Amygdala (tissue), 56 donors: Measurements from ENCODE around the gene PRDM16.

ENCODE experiments used
- DNase-seq, 56 donors: peaks; one replicate each; lab custom pipeline; 2025; lab: John Stamatoyannopoulos, UW

PRDM16 gene

DNA sequence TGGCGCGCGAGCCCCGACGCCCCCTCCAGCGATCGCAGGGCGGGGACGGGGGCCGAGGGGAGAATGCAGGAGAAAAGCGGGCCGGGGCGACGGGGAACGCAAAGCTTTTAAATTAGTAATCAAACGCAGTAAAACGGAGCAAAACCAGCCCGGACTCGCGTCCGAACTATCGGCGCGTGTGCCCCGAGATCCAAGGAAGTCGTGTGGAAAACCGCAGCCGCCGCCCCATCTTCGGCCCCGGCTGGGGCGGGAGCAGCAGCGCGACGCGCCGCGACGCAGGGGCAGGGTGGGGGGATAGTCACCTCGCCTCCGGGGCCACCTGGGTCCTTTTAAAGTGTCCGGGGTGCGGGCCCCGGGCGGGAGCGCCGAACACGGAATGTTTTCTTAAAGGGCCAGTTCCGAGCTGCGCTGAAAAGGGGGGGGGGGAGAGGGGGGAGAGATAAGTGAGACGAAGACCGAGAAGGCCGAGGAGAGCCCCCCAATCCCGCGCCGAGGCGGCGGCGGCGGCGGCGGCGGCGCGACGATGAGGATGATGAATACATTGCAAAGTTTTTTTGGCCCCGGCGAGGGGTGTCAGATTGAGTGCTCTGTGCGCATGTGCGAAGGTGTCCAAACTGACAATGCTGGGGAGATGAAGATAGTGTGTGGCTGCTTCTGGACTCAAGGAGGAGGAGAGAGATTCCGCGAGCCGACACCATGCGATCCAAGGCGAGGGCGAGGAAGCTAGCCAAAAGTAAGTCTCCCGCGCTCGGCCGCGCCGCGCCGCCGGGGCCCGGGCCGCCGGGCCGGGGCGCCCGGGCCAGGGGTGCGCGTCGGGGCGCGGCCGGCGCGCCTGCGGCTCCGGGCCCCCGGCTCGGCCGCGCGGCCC lies at the start of gene PRDM16:
PRDM16 (plus strand) TSS at position 640 of the 868 bp plus-strand sequence; CDS start at position 697, 57 bp downstream.
- peak in 1 of 56 donors; percentile 39 for DNase-seq

DNA sequence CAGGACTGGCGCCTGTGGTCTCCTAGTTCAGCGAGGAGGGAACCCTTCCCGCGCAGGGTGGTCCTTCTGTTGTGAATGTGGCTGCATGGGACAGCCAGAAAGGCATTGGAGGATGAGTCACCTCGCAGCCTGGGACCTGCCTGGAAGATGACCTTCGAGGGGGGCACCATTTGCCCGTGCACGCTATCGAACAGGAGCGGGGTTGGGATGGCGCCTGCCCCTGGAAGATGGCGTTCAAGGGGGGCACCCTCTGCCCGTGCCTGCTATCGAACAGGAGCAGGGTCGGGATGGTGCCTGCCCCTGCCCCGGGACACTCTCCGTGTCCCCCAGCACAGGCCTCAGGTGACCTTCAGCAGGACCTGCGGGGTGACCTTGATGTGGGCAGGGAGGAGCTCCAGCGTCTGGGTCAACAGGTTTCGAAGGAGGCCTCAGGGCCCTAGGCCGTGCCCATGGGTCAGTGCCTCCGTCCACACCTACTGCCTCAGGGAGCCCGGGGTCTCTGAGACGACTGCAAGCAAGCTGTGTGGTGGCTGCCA lies 49.4 kb upstream of the PRDM16 start:
- no peak for DNase-seq

DNA sequence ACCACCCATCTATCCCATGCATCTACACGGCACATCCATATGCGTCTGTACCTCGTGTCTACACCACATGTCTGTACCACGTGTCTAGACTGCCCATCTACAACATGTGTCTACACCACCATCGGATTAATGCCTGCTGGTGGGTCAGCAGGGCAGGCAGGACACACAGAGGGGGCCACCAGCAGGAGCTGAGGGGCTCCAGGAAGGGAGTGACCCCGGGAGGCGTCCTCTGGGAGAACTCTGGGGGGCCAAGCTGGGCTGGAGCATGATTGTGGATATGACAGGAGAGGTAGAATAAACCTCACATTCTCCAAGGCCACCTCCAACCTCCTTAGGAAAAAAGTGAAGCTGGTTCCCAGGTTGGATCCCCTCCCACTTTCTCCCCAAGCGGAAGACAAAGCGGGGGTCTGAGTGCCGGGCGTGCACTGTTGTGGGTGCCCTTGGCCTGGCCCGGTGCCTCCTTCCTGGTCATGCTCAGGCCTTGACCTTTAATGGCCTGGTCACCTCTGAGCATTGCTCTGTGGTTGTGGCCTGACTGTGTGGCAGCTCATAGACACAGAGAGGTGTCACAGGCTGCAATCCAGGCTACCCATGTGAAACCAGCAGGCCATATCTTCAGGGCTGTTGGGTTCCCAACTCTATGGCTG lies 48.6 kb upstream of the PRDM16 start:
- no peak for DNase-seq

DNA sequence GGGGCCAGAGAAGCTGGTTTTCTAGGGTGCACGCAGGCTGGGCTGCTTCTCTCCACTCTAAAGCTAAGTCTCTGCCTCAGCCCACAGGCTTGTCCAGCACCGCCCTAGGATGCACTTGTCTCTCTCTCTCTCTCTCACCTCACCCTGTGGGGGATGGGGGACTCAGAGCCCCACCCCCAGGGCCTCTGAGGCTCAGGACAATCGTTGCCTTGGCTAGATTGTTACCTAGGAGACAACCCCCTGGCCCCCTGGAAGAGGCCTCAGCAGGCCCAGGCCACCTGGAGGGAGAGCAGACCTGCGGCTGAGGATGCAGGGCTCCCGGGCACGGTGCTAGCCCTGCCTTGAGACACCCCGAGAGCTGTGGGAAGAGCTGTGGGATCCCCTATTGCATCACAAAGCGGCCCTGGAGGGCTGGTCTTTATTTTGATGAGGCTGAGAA lies 47.8 kb upstream of the PRDM16 start, which contains the start of gene ACTRT2:
ACTRT2 (plus strand) TSS at position 235 of the 439 bp plus-strand sequence. CDS start 220 bp downstream, outside the sequence.
- DNase-seq, result no peak

DNA sequence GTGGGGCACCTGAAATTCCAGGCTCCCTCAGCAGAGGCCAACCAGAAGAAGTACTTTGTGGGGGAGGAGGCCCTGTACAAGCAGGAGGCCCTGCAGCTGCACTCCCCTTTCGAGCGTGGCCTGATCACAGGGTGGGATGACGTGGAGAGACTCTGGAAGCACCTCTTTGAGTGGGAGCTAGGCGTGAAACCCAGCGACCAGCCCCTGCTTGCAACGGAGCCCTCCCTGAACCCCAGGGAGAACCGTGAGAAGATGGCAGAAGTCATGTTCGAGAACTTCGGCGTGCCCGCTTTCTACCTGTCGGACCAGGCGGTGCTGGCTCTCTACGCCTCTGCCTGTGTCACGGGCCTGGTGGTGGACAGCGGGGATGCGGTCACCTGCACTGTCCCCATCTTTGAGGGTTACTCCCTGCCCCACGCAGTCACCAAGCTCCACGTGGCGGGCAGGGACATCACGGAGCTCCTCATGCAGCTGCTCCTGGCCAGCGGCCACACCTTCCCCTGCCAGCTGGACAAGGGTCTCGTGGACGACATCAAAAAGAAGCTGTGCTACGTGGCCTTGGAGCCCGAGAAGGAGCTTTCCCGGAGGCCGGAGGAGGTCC lies 47.1 kb upstream of the PRDM16 start:
- DNase-seq, result no peak

DNA sequence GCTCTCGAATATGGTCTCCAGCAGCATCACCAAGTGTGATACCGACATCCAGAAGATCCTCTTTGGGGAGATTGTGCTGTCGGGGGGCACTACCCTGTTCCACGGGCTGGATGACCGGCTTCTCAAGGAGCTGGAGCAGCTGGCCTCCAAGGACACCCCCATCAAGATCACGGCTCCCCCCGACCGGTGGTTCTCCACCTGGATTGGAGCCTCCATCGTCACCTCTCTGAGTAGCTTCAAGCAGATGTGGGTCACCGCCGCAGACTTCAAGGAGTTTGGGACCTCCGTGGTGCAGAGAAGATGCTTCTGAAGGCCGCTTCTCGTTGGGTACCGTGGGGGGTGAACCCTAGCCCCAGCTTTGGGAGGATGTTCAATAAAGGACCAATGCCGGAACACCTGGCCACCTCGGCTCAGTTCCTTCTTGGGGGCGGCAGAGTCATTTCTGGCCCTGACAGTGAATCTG lies 46.5 kb upstream of the PRDM16 start:
- DNase-seq, result no peak

DNA sequence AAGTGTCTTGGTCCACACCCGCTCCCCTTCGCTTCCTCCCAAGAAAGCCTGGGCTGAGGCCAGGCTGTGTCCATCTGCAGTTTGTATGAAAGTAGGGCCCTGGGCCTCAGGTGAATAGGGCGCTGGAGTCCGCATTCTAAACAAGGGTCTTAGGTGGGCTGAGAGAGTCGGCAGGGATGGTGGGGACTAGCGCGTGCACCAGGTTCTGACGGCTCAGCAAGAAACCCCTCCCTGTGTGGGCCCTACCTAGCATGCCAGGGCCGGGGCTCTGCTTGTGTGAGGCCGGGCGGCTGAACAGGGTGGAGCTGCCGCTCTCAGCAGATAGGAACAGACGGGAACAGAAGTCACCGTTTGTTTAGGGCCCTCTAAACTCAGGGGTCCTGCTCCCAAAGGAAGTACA lies 46.0 kb upstream of the PRDM16 start:
- DNase-seq, result no peak

DNA sequence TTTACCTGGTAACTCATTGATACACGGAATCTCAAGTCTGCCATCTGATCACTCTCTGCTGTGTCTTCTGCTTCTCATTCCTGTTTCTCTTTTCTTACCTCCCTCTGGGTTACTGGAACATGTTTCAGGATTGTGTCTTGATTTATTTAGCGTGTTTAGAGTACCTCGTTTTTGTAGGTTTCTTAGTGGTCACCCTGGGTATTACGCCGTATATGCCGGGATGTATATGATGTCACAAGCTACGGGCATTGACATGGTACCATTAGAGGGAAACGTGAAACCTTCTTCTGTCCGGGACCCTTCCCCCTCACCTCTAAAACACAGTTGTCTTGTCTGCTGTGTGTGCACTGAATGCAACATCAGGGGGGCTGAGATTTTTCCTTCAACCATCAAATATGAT lies 45.0 kb upstream of the PRDM16 start:
- no peak for DNase-seq

DNA sequence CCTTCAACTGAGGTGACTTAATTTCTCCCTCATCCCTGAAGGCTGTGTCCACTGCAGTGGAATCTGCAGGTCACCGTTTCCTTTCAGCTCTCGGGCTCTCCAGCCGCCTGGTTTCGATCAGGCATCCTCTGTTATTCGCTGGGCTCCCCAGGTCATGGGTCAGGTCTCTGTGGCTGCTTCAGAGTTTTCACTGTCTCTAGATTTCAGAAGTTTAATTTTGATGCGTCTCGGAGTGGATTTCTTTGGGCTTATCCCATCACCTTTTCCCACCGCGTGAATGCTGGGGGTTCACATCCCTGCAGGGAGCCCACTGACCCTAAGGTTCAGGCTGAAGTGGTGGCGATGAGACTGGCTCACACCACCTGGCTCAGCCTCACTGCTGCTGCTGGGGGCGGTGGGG lies 44.4 kb upstream of the PRDM16 start:
- no peak for DNase-seq

DNA sequence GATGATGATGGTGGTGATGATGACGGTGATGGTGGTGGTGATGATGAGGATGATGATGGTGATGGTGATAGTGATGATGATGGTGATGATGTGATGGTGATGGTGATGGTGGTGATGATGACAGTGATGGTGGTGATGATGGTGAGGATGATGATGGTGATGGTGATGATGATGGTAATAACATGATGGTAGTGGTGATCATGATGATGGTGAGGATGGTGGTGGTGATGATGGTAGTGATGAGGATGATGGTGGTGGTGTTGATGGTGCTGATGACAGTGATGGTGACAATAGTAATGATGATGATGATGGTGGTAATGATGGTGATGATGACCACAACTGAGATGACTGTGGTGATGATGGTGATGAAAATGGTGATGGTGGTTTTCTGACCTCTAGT lies 42.9 kb upstream of the PRDM16 start:
- no peak for DNase-seq

DNA sequence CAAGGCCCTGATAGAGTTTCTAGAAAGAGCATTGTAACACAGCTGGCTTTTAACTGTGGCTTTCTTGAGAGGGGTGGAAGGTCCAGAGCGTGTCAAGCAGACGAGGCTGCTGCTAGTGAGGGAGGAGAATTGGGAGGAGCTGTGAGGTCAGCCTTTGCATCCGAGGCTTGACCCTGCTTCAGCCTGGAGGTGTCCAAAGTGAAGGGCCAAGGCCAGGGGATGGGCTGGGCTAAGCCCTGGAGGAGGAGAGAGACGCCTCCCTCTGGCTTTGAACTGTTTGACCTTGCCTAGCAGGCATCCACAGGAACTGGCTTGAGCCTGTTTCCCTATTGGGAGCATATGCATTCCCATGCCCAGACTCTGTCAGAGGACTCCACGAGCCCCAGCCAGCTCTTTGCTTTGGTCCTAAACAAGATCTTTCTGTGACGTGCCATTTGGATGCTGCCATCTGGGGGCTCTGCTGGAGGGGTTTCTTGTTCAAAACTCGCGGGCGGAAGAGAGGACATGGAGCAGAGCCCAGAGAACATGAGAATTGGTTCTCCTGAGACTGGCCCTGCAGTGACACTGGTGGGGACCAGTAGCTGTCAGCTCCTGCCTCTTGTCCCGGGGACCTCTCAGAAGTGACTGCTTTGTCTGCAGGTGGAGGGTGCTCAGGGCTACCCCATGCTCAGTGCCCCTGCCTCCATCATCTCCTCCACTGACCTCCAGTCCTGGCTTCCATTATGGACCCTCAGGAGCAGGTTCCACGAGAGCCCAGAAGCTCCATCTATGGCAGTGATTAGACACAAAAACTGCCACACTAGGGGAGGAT lies 42.2 kb upstream of the PRDM16 start:
- DNase-seq, result no peak

DNA sequence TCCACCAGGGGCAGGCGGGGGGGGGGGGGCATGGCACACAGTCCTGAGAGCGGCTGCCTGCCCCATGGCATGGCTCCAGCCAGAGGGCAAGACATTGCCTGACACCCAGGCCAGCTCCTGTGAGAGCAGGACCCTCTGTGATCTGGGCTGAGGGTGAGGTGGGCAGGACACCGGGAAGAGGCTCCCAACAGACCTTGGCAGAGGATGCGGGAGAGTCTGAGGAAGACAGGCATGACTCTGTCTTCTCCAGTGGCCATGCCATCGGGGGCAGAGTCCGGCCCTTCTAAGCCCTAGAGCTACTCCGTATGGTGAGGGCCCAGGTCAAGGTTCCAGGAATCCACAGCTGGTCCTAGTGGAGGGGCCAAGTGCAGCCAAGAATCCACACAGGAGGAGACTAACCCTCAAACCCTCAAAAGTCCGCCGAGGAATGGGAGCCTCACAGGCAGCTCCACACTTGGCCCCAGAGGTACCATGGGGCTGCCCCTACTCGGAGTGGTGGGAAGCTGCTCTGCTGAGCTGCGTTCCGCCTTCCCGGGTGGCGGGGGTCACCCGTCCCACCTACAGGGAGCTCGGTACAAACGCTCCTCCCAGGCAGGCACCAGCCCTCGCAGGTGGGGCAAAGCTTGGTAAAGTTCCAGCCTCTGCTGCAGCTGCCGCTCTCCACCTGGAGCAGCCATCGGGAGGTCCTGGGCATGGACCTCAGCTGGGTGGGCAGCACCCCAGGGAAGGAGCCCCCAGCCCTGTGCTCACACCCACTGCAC lies 41.2 kb upstream of the PRDM16 start:
- DNase-seq, result no peak

DNA sequence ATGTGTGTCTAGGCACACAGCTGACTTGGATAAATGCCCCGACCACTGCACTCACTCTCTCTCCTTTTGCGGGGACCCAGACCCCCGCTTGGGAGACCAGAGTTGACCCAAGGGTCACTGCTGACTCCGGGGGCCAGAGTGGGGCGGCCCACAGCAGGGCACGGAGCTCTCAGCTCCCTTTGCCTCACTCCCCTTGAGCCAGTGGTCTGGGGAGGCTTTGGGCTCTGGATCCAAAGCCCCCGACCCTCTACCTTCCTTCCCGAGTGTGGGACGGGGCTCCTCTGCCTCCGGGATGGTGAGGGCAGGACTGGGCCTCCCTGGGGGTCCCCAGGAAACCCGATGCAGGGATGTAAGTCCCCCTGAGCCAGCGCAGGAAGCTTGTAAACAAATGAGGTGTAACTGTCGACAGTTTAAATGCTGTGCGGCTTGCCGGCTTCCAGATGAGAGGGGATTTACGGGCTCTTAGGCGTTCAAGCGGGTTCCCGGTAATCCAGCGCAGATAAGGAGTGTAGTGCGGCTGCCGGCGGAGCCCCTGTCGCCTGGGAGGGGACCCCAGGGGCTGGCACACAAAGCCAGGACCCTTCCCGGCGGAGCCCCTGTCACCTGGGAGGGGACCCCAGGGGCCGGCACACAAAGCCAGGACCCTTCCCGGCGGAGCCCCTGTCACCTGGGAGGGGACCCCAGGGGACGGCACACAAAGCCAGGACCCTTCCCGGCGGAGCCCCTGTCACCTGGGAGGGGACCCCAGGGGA lies 40.3 kb upstream of the PRDM16 start:
- no peak for DNase-seq

DNA sequence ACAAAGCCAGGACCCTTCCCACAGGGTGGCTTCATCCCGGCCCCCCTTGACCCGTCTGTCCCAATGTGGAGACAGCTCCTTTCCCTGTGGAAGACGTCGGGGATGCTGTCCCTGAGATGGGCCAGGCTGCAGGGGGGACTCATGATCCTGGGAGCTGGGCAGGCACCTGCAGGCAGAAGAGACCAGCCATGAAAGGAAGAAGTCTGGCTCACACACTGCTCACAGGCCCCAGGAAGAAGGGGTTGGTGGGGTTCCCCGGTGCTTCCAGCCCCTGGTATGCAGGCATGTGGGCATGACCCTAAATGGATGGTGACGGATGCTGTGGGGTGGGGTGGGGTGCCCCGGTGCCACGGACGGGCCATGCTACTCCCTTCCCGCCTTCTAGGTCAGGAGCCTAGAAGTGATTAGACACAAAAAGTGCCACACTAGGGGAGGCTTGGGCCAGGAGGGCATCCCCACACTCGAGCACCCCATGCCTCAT lies 39.5 kb upstream of the PRDM16 start:
- no peak for DNase-seq

DNA sequence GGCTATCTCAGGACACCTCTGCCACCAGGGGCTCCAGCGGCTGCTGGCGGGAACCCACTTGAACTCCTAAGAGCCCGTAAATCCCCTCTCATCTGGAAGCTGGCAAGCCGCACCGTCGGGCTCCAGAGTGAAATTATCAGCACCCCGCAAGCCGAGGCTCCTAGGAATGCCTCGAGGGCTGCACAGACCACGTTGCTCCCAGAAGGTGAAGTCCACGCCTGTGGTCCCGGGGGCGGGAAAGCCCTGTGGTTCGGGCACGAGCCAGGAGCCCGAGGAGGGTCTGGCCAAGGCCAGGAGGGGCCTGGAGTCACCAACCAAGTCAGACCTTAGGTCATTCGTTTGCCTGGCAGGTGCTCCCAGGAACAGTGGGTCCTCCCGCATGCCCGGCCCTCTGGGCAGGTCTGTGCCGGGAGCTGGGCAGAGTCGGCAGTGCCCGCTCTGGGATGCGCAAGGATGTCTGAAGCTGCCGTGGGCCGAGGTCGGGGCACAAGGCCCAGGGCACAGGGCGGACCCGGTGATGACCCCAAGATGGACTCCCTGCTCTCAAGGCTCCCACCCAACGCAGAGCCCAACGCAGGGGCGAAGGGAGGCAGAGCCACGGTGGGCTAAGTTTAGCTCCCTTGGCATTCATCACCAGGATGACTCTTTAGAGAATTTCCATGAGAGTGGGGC lies 38.9 kb upstream of the PRDM16 start:
- DNase-seq, result no peak

DNA sequence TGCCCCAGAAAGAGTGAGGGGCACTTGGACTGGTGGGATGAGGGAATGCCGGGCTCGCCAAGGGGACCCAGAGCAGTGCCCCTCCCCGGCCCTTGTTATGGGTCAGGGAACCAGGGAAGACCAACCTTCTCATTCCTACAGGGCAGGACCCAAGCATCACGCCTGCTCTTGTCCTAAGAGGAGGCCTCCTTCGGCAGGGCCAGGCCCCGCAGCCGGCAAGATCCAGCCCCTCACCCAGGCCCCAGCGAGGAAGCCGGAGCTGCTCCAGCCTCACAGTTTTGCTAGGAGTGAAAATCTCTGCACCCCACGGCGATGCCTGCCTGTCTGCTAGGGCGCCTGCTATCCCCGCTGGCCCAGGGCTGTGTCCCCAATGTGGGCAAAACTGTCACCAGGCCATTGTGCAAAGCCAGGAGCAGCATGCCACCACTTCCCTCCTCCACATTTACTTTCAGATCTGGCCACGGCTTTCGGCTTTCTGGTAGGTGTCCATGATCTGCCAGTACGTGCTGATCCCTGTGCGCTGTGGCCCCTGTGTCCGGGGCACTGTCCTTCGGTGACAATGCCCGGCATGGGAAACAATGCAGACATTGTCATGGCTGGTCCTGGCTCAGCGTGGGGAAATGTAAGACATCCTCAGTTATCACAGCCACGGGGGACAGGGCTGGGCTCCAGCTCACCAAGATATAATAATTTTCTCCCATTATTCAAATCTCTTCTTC lies 38.2 kb upstream of the PRDM16 start:
- peak in 46 of 56 donors; percentile 12 to 81 (median 53) for DNase-seq
